ENCODE results near the gene RPRD1B. TPM values are rescaled to one million over a fixed set of nuclear protein-coding genes. Genes with fewer than 3 reads are reported as not detected.

Gene RPRD1B
- total RNA-seq, 1 experiment from 2014 or later: 43.6 TPM

GRCh38 chr20:37999526-38000263 lies 33.9 kb upstream of the RPRD1B start:
- DNase-seq (no peak), ATAC-seq (no peak)
- TF ChIP-seq EZH2 (IDR thresholded peaks at IDR 0.05; ENCODE audit: low read length, unreplicated experiment) (no peak), EZH2phosphoT487 (IDR thresholded peaks at IDR 0.05; ENCODE audit: borderline replicate concordance, low read length) (no peak)
- Histone ChIP-seq H3K4me1 (ENCODE audit: insufficient read depth, low read length) (peaks cover 37% of the 10 kb centered on the region), H3K4me3 (ENCODE audit: low read length) (no peak overlapping the region), H3K4me2 (ENCODE audit: low read length) (no peak overlapping the region), H2AFZ (ENCODE audit: low read length) (no peak overlapping the region), H3K9me3 (ENCODE audit: low read length) (no peaks in the 10 kb centered on the region), H4K20me1 (ENCODE audit: low read length) (no peaks in the 10 kb centered on the region), H3K9ac (ENCODE audit: low read length) (no peak overlapping the region), H3K27ac (ENCODE audit: low read length) (no peak overlapping the region), H3K9me2 (replicated peaks; ENCODE audit: low read length) (no peaks in the 10 kb centered on the region), H3K27me3 (ENCODE audit: low read length) (no peaks in the 10 kb centered on the region), H3K79me2 (ENCODE audit: low read length) (no peaks in the 10 kb centered on the region), H3F3A (ENCODE audit: low read length, unreplicated experiment) (peaks cover 5% of the 10 kb centered on the region), H3K36me3 (ENCODE audit: low read depth, low read length) (peaks cover 58% of the 10 kb centered on the region; the same call in 1 of the 2 replicates)
- no TSS peak for BruUV-seq (replicated peaks)
- intact Hi-C loops (cut with micrococcal nuclease): no loop called here
- POLR2A ChIA-PET (ENCODE audit: unreplicated experiment): no interaction called here
- CTCF ChIA-PET: no interaction called here

GRCh38 chr20:38000293-38000692 lies 33.3 kb upstream of the RPRD1B start:
- Histone ChIP-seq H3K4me1 (ENCODE audit: insufficient read depth, low read length) (peaks cover 31% of the 10 kb centered on the region), H3K9me3 (ENCODE audit: low read length) (no peaks in the 10 kb centered on the region), H3K9me2 (replicated peaks; ENCODE audit: low read length) (no peaks in the 10 kb centered on the region), H3K4me2 (ENCODE audit: low read length) (no peak overlapping the region), H4K20me1 (ENCODE audit: low read length) (no peaks in the 10 kb centered on the region), H3K79me2 (ENCODE audit: low read length) (no peaks in the 10 kb centered on the region), H3K27ac (ENCODE audit: low read length) (peak overlapping the region; percentile 86), H3F3A (ENCODE audit: low read length, unreplicated experiment) (peaks cover 5% of the 10 kb centered on the region), H2AFZ (ENCODE audit: low read length) (no peak overlapping the region), H3K4me3 (ENCODE audit: low read length) (no peak overlapping the region), H3K9ac (ENCODE audit: low read length) (no peak overlapping the region), H3K27me3 (ENCODE audit: low read length) (no peaks in the 10 kb centered on the region), H3K36me3 (ENCODE audit: low read depth, low read length) (peaks cover 57% of the 10 kb centered on the region; the same call in 1 of the 2 replicates)
- no peak for DNase-seq
- ATAC-seq: no peak
- intact Hi-C loops (cut with micrococcal nuclease): no loop called here
- no peak for TF ChIP-seq CTCF (conservative IDR thresholded peaks at IDR 0.05; ENCODE audit: low read depth, low read length)
- no peak for TF ChIP-seq EZH2 (IDR thresholded peaks at IDR 0.05; ENCODE audit: low read length, unreplicated experiment)
- no peak for TF ChIP-seq EZH2phosphoT487 (IDR thresholded peaks at IDR 0.05; ENCODE audit: borderline replicate concordance, low read length)
- POLR2A ChIA-PET (ENCODE audit: unreplicated experiment): no interaction called here
- BruUV-seq (replicated peaks): no TSS peak
- CTCF ChIA-PET: no interaction called here

- H4K20me1 ChIP-seq (ENCODE audit: low read length): no peaks in the 10 kb centered on the region
- H3K9me2 ChIP-seq (replicated peaks; ENCODE audit: low read length): no peaks in the 10 kb centered on the region
- H2AFZ ChIP-seq (ENCODE audit: low read length): no peak overlapping the region
- H3K36me3 ChIP-seq (ENCODE audit: low read depth, low read length): peaks cover 47% of the 10 kb centered on the region; the same call in 1 of the 2 replicates
- no peaks in the 10 kb centered on the region for H3K27me3 ChIP-seq (ENCODE audit: low read length)
- BruUV-seq (replicated peaks): no TSS peak
- H3K27ac ChIP-seq (ENCODE audit: low read length): peak overlapping the region; percentile 86
- H3F3A ChIP-seq (ENCODE audit: low read length, unreplicated experiment): peaks cover 5% of the 10 kb centered on the region
- H3K4me2 ChIP-seq (ENCODE audit: low read length): peak overlapping the region; percentile 70
- ATAC-seq (peak; percentile 98), DNase-seq (peak; percentile 85)
- intact Hi-C loops (cut with micrococcal nuclease): loop anchor here (1.0 kb wide), 1 partner anchor 22 kb away; no protein-coding TSS in a partner anchor
- H3K9ac ChIP-seq (ENCODE audit: low read length): peak overlapping the region; percentile 19; the same call in 1 of the 2 replicates
- TF ChIP-seq EZH2 (IDR thresholded peaks at IDR 0.05; ENCODE audit: low read length, unreplicated experiment) (no peak), CTCF (conservative IDR thresholded peaks at IDR 0.05; ENCODE audit: low read depth, low read length) (no peak), EZH2phosphoT487 (IDR thresholded peaks at IDR 0.05; ENCODE audit: borderline replicate concordance, low read length) (no peak)
- no peaks in the 10 kb centered on the region for H3K9me3 ChIP-seq (ENCODE audit: low read length)
- H3K4me3 ChIP-seq (ENCODE audit: low read length): 0 out of 2 replicates have a peak overlapping the region, but pooled peaks have one; percentile 8
- H3K4me1 ChIP-seq (ENCODE audit: insufficient read depth, low read length): peaks cover 22% of the 10 kb centered on the region
- no peaks in the 10 kb centered on the region for H3K79me2 ChIP-seq (ENCODE audit: low read length)
- ChIA-PET CTCF (no interaction called here), POLR2A (ENCODE audit: unreplicated experiment) (interaction anchor here (0.6 kb wide), 1 partner anchor 72 kb away, joined by 3 read pairs; no protein-coding TSS in a partner anchor)
These were observed 32.2 kb upstream of the RPRD1B start for GRCh38 chr20:38001173-38001875.
